H9 (cell line): ENCODE results near the gene HAPLN2. TPM values are rescaled to one million over a fixed set of nuclear protein-coding genes. Genes with fewer than 3 reads are reported as not detected.

Source experiments
- DNase-seq: peaks from one replicate; pipeline ENCODE4 v3.0.0-alpha.2; 2017
- H2AFZ ChIP-seq: one replicate; pipeline ENCODE4 v1.6.1; 2013; ENCODE audit warnings: mild to moderate bottlenecking, low read length, control low read depth, moderate library complexity
- H2AK5ac ChIP-seq: 2 replicates; pipeline ENCODE4 v1.6.1; 2013; ENCODE audit warnings: low read length, control low read depth, mixed read lengths; ENCODE audit not compliant: insufficient read length
- H2BK120ac ChIP-seq: one replicate; pipeline ENCODE4 v1.6.1; 2013; ENCODE audit warnings: low read depth, mild to moderate bottlenecking, low read length, control low read depth, inconsistent platforms; ENCODE audit not compliant: poor library complexity, severe bottlenecking
- H2BK12ac ChIP-seq: 2 replicates; pipeline ENCODE4 v1.6.1; 2013; ENCODE audit warnings: low read length, control low read depth, mixed read lengths, low read depth; ENCODE audit not compliant: insufficient read length
- H2BK15ac ChIP-seq: 2 replicates; pipeline ENCODE4 v1.6.1; 2013; ENCODE audit warnings: low read depth, low read length, control low read depth
- H2BK20ac ChIP-seq: one replicate; pipeline ENCODE4 v1.6.1; 2013; ENCODE audit warnings: low read depth, mild to moderate bottlenecking, low read length, control low read depth, inconsistent platforms; ENCODE audit not compliant: poor library complexity, severe bottlenecking
- H2BK5ac ChIP-seq: 2 replicates; pipeline ENCODE4 v1.6.1; 2013; ENCODE audit warnings: low read length, control low read depth, mixed read lengths; ENCODE audit not compliant: insufficient read length
- H3K14ac ChIP-seq: 2 replicates; pipeline ENCODE4 v1.6.1; 2013; ENCODE audit warnings: low read length, control low read depth; ENCODE audit not compliant: insufficient read depth
- H3K18ac ChIP-seq: 2 replicates; pipeline ENCODE4 v1.6.1; 2013; ENCODE audit warnings: low read depth, mild to moderate bottlenecking, mixed read lengths, low read length, control low read depth; ENCODE audit not compliant: insufficient read length
- H3K23ac ChIP-seq: 2 replicates; pipeline ENCODE4 v1.6.1; 2013; ENCODE audit warnings: low read length, control low read depth, mixed read lengths, low read depth; ENCODE audit not compliant: insufficient read length
- H3K23me2 ChIP-seq: 2 replicates; pipeline ENCODE4 v1.6.1; 2013; ENCODE audit warnings: low read depth, mild to moderate bottlenecking, mixed read lengths, low read length, control low read depth; ENCODE audit not compliant: insufficient read length, poor library complexity, severe bottlenecking
- H3K27ac ChIP-seq: 2 replicates; pipeline ENCODE4 v1.5.1; 2013; ENCODE audit warnings: low read length, control low read depth, mixed read lengths, low read depth; ENCODE audit not compliant: insufficient read length
- H3K27me3 ChIP-seq: 2 replicates; pipeline ENCODE4 v1.6.1; 2013; ENCODE audit warnings: low read length, control low read depth, inconsistent platforms; ENCODE audit not compliant: insufficient read depth
- H3K4ac ChIP-seq: 2 replicates; pipeline ENCODE4 v1.6.1; 2013; ENCODE audit warnings: low read depth, mild to moderate bottlenecking, control low read depth, inconsistent platforms, low read length, moderate library complexity
- H3K4me1 ChIP-seq: 2 replicates; pipeline ENCODE4 v1.6.1; 2013; ENCODE audit warnings: low read length, control low read depth, inconsistent platforms; ENCODE audit not compliant: insufficient read depth
- H3K4me2 ChIP-seq: 2 replicates; pipeline ENCODE4 v1.6.1; 2013; ENCODE audit warnings: low read length, control low read depth, mixed read lengths; ENCODE audit not compliant: insufficient read length, insufficient read depth
- H3K56ac ChIP-seq: 2 replicates; pipeline ENCODE4 v1.6.1; 2013; ENCODE audit warnings: low read depth, mild to moderate bottlenecking, mixed read lengths, low read length, control low read depth; ENCODE audit not compliant: insufficient read length
- H3K79me1 ChIP-seq: 2 replicates; pipeline ENCODE4 v1.6.1; 2013; ENCODE audit warnings: low read depth, mild to moderate bottlenecking, moderate library complexity, low read length, control low read depth, inconsistent platforms; ENCODE audit not compliant: insufficient read depth, poor library complexity, severe bottlenecking
- H3K79me2 ChIP-seq: 2 replicates; pipeline ENCODE4 v1.6.1; 2013; ENCODE audit warnings: low read length, control low read depth, inconsistent platforms; ENCODE audit not compliant: insufficient read depth
- H3K9ac ChIP-seq: 2 replicates; pipeline ENCODE4 v1.6.1; 2013; ENCODE audit warnings: low read length, control low read depth, mixed read lengths; ENCODE audit not compliant: insufficient read length; ENCODE audit errors: extremely low read depth
- H3K9me3 ChIP-seq: one replicate; pipeline ENCODE4 v1.6.1; 2013; ENCODE audit warnings: low read depth, low read length, inconsistent platforms; ENCODE audit not compliant: control insufficient read depth
- H3T11ph ChIP-seq: one replicate; pipeline ENCODE4 v1.6.1; 2013; ENCODE audit warnings: mild to moderate bottlenecking, low read length, control low read depth, inconsistent platforms
- H4K20me1 ChIP-seq: one replicate; pipeline ENCODE4 v1.6.1; 2013; ENCODE audit not compliant: control insufficient read depth, insufficient read length, insufficient read depth
- H4K5ac ChIP-seq: 2 replicates; pipeline ENCODE4 v1.6.1; 2013; ENCODE audit warnings: low read depth, mild to moderate bottlenecking, mixed read lengths, low read length, control low read depth; ENCODE audit not compliant: insufficient read length
- H4K8ac ChIP-seq: replicated peaks from 2 replicates; pipeline ENCODE4 v1.6.1; 2013; ENCODE audit warnings: low read length, control low read depth, mixed read lengths, low read depth; ENCODE audit not compliant: insufficient read length
- H4K91ac ChIP-seq: 2 replicates; pipeline ENCODE4 v1.6.1; 2013; ENCODE audit warnings: low read depth, mild to moderate bottlenecking, moderate library complexity, mixed read lengths, low read length, control low read depth; ENCODE audit not compliant: insufficient read length
- H3K27ac Mint-ChIP-seq, 3 experiments: 2 replicates in 2 of 3; 3 replicates in 1 of 3; pipeline ENCODE4 v1.8.0; 2020 to 2021; ENCODE audit warnings: mixed read lengths in 3 of 3, mild to moderate bottlenecking in 1 of 3, moderate library complexity in 1 of 3
- H3K27me3 Mint-ChIP-seq: 2 replicates; pipeline ENCODE4 v1.8.0; 2021; ENCODE audit warnings: low read depth, mild to moderate bottlenecking, moderate library complexity, mixed read lengths
- H3K36me3 Mint-ChIP-seq, 3 experiments: 2 replicates in 2 of 3; 3 replicates in 1 of 3; pipeline ENCODE4 v1.8.0; 2020 to 2021; ENCODE audit warnings: low read depth in 3 of 3, mixed read lengths in 3 of 3; ENCODE audit not compliant: insufficient read depth in 1 of 3
- H3K4me1 Mint-ChIP-seq, 2 experiments: 2 replicates each; pipeline ENCODE4 v1.8.0; 2020; ENCODE audit warnings: mixed read lengths in 2 of 2
- H3K4me3 Mint-ChIP-seq, 2 experiments: 2 replicates in 1 of 2; 3 replicates in 1 of 2; pipeline ENCODE4 v1.8.0; 2020 to 2021; ENCODE audit warnings: mild to moderate bottlenecking in 2 of 2, mixed read lengths in 2 of 2, moderate library complexity in 1 of 2
- H3K9me3 Mint-ChIP-seq, 2 experiments: 2 replicates in 1 of 2; 3 replicates in 1 of 2; pipeline ENCODE4 v1.8.0; 2020; ENCODE audit warnings: mild to moderate bottlenecking in 2 of 2, mixed read lengths in 2 of 2, moderate library complexity in 1 of 2
- WGBS: extraction: QIAGEN DNeasy Blood & Tissue Kit; methylation state at CpG from one replicate; pipeline ENCODE4 v1.1.7; 2013; ENCODE audit warnings: missing lambda C conversion rate, low lambda C conversion rate, mixed read lengths; ENCODE audit not compliant: insufficient read length; ENCODE audit errors: extremely low coverage; 5-methylcytosine and 5-hydroxymethylcytosine counted together
- long read RNA-seq: library from polyadenylated mRNA; unstranded; transcript quantifications from one replicate; pipeline ENCODE4 v2.0.0, GENCODE V29; 2020
- total RNA-seq: library from RNA; stranded (reverse); gene quantifications from 2 replicates; pipeline ENCODE4 v1.2.1, GENCODE V29; 2021
- TF ChIP-seq, protein P1 (sequence below): fragments of 200-600 bp; sonication (generic); conservative IDR thresholded peaks from 3 replicates; pipeline ENCODE4 v1.8.0; 2021; ENCODE audit warnings: antibody characterized with exemption, mild to moderate bottlenecking

HAPLN2 gene
- 0.44 and 0.46 TPM in 2 replicates for total RNA-seq
- long read RNA-seq = 0 reads

- H2BK20ac ChIP-seq = no peak within 1 kb of the TSS
- peak within 1 kb of the TSS; percentile 35 for H3K4me2 ChIP-seq
- H3K4ac ChIP-seq = no peak within 1 kb of the TSS
- no peak within 1 kb of the TSS for H3K18ac ChIP-seq
- no peaks in the 10 kb centered on the region for H3K79me1 ChIP-seq
- H2BK15ac ChIP-seq = no peak within 1 kb of the TSS
- no peak within 1 kb of the TSS for H3T11ph ChIP-seq
- no peak within 1 kb of the TSS for H2AK5ac ChIP-seq
- no peak within 1 kb of the TSS for H3K27ac ChIP-seq
- no peaks in the 10 kb centered on the region; the same call in 1 of the 2 replicates for H3K4me1 ChIP-seq
- no peak within 1 kb of the TSS for H2BK12ac ChIP-seq
- H2BK120ac ChIP-seq = no peak within 1 kb of the TSS
- H4K5ac ChIP-seq = no peak within 1 kb of the TSS
- no peak within 1 kb of the TSS for H3K23ac ChIP-seq
- no peak within 1 kb of the TSS for H3K27ac Mint-ChIP-seq
- no peak within 1 kb of the TSS for H3K9ac ChIP-seq
- H3K27me3 ChIP-seq = peaks cover 17% of the 10 kb centered on the region
- H3K4me1 Mint-ChIP-seq = peaks cover 8 to 10% of the 10 kb centered on the region in 2 experiments
- H3K23me2 ChIP-seq = peaks cover 4% of the 10 kb centered on the region
- no peak within 1 kb of the TSS for H4K8ac ChIP-seq
- H3K36me3 Mint-ChIP-seq = no peaks in the 10 kb centered on the region
- H2BK5ac ChIP-seq = no peak within 1 kb of the TSS
- H3K79me2 ChIP-seq = no peaks in the 10 kb centered on the region
- no peaks in the 10 kb centered on the region for H3K9me3 ChIP-seq
- peaks cover 62% of the 10 kb centered on the region for H3K27me3 Mint-ChIP-seq
- H3K14ac ChIP-seq = no peak within 1 kb of the TSS
- no CpG with 5 or more reads among the region's 7 CpGs for WGBS
- DNase-seq = peak; percentile 80
- H2AFZ ChIP-seq = no peak within 1 kb of the TSS
- peak within 1 kb of the TSS in 1 of 2 experiments; percentile 58; a peak in 3 of 5 replicates for H3K4me3 Mint-ChIP-seq
- no peaks in the 10 kb centered on the region; a peak in 2 of 5 replicates for H3K9me3 Mint-ChIP-seq
- H4K91ac ChIP-seq = no peak within 1 kb of the TSS
- no peak within 1 kb of the TSS for H3K56ac ChIP-seq
- no peaks in the 10 kb centered on the region for H4K20me1 ChIP-seq
- TF ChIP-seq, protein P1, sequence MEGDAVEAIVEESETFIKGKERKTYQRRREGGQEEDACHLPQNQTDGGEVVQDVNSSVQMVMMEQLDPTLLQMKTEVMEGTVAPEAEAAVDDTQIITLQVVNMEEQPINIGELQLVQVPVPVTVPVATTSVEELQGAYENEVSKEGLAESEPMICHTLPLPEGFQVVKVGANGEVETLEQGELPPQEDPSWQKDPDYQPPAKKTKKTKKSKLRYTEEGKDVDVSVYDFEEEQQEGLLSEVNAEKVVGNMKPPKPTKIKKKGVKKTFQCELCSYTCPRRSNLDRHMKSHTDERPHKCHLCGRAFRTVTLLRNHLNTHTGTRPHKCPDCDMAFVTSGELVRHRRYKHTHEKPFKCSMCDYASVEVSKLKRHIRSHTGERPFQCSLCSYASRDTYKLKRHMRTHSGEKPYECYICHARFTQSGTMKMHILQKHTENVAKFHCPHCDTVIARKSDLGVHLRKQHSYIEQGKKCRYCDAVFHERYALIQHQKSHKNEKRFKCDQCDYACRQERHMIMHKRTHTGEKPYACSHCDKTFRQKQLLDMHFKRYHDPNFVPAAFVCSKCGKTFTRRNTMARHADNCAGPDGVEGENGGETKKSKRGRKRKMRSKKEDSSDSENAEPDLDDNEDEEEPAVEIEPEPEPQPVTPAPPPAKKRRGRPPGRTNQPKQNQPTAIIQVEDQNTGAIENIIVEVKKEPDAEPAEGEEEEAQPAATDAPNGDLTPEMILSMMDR = peak; percentile 74
Measured at GRCh38 chr1:156618853-156619581, at the start of gene HAPLN2. TSS of gene HAPLN2 (plus strand) at chr1:156619415. CDS start at chr1:156623491, 4,076 bp downstream.
